ENCODE data around the gene NUTM2A.
"Not testable (repeated sequence)": the region's sequence is repeated elsewhere in the genome, so short reads cannot be mapped to it uniquely, and the experiment has no call there.

The NUTM2A gene, protein sequence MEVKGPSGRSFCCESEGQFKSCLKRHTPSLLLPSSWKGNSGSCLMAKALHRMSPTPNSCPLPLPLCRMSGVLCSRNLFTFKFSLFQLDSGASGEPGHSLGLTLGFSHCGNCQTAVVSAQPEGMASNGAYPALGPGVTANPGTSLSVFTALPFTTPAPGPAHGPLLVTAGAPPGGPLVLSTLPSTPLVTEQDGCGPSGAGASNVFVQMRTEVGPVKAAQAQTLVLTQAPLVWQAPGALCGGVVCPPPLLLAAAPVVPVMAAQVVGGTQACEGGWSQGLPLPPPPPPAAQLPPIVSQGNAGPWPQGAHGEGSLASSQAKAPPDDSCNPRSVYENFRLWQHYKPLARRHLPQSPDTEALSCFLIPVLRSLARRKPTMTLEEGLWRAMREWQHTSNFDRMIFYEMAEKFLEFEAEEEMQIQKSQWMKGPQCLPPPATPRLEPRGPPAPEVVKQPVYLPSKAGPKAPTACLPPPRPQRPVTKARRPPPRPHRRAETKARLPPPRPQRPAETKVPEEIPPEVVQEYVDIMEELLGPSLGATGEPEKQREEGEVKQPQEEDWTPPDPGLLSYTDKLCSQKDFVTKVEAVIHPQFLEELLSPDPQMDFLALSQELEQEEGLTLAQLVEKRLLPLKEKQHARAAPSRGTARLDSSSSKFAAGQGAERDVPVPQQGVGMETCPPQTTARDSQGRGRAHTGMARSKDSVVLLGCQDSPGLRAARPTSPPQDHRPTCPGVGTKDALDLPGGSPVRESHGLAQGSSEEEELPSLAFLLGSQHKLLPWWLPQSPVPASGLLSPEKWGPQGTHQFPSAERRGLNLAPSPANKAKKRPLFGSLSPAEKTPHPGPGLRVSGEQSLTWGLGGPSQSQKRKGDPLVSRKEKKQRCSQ

DNA sequence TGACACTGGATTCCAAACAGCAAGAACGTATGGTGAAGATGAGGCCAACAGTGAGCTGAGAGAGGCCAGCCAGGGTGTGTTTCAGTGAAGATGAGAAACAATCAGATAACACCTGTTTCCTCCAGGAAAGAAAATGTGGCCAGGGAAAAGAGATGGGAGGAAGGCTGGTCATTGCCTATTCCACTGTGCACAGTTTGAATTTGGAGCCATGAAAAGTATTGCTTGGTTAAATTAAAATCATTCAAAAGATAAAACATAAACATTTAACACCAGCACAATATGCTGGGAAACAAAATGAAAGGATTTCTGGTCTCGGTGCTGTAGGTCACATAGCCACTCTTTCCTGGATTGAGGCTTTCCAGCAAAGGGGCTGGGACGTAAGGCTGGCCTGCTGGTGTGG is at the start of gene NUTM2A:
TSS of gene NUTM2A (plus strand) at position 301 of the 400 bp plus-strand sequence. CDS start 383 bp downstream, outside the sequence.
- not testable (repeated sequence) for DNase-seq

DNA sequence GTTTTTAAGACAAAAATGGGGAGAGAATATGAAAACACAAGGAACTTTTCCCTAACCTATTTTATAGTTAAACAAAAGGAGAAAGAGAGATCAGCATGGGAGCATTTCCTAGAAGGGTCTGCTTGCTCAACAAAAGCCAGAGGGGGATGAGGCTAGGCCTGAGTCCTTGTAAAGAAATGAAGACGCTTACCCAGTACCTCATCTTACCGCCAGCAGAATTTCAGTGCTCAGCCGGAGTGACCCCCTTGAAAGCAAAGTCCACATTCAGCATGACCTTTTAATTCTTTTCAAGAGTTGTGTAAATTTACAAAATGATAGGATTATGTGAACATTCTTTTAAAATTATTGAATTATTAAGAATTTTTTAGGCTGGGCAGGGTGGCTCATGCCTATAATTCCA is 47.7 kb upstream of the NUTM2A start:
- not testable (repeated sequence) for DNase-seq

DNA sequence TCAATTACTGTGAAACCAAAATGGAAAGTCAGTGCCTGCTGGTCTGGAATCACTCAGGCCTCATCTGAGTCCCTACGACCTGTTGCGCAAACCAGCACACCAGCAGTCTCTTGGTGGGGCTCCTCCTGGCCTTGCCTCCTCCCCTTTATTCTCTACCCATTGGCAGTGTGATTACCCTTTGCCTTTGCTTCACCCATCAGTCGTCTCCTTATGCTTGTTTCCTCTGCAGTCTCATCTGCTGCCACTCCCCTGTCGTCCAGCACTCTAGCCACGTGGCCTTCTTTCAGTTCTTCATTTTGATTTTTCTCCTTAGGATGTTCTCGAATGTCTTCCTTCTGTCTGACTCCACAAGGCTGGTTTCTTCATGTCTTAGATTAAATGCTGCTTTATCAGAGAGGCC is 40.8 kb upstream of the NUTM2A start:
- DNase-seq, result not testable (repeated sequence)

DNA sequence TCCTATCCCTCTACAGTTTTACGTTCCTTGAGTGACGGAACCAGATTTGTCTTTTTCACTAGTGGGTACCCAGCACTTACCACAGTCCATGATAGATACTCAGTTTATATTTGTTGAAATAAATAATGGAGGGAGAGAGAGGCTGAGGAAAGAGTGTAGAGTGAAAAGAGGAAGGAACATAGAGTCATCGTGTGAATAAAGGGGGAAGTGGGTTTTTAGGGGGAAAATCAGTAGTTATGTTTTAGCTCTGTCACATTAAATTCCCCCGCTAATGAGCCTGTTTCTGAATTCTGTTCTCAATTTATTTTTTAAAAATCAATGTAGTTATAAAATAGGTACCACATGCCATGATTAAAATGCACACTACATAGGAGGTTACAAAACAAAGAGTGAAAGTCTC is 39.2 kb upstream of the NUTM2A start:
- not testable (repeated sequence) for DNase-seq

DNA sequence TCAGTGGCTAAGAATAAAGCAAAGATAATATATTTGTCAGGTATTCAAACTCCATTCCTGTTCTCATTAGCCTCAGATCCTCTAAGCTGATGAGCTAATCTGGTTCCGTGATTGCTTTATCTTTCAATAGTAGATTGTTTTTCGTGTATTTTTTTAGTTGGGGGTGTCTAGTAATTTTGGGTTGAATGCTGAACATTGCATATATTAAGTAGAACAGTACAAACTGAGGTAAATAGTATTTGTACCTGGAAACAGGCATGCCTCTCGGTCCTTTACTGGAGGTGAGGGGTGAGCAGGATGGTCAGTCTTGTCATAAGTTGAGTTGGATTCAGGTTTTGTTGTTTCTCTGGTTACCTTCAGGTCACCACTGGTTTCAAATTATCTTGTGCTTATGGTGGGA is 37.7 kb upstream of the NUTM2A start:
- DNase-seq, result not testable (repeated sequence)

DNA sequence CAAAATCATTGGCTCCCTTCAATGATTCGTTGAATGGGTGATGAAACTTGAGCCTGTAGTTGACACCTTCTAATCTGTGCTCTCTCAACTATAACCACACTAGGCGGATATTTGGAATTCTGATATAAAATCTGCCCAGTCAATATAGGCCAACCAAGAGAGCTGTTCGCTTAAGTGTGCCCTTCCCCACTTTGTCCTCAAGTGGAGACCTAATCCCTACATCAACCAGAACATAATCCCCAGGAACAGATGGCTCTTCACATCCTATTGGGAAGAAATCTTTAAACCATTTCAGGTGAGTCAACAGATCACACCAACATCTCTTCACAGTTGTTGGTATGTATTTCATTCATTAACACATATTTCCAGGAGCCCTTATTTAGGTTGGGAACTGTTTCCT is 33.4 kb upstream of the NUTM2A start:
- not testable (repeated sequence) for DNase-seq

DNA sequence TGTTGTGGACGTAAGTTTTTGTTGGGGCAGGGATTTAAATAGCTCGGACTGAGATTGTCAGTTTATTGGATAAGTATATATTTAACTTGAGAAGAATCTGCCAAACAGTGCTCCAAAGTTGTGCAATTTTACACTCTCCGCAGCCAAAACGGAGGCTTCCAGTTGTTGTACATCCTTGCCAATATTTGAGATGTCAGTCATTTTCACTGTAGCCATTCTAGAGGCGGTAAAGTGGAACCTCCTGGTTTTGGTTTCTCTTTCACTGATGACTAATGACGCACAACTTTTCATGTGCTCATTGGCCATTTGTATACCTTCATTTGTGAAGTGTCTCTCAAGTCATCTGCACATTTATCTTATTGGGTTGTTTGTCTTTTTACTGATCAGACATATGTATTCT is 24.3 kb upstream of the NUTM2A start:
- not testable (repeated sequence) for DNase-seq

DNA sequence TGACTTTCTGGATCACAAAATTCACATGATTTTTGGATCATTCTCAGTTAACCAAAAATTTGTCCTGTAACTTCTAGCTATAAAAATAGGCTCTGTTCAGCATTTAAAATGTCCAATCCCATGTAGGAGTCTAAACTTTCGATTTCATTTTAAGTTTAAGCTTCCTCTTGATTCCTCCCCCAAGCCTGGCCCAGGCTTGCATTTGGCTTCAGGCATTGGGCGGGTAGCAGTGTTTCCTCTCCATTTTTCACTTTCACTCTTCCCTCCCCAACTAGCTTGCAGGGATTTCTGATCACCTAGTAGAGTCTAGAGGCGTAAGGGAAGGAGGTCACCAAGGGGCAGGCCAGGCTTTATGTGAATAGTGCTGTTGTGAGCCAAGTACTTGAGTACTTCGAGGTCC is 20.4 kb upstream of the NUTM2A start:
- not testable (repeated sequence) for DNase-seq

DNA sequence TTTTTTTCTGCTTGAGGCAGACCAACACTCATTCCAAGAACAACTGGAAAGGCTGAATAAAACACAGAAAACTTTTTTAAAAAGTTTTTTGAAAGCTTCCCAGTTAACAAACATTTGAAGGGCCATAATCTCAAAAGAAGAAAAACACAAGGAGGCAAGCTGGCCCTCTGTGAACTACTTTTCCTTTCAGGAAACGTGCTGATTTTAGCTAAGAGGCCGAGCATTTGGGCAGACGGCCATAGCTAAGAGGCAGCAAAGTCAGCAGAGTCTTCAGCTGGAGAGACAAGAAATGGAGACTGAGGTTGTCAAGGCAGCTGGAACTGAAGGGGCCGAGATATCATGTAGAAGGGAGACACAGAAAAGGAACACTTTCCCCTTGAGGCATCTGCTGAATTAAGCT is 18.3 kb upstream of the NUTM2A start:
- not testable (repeated sequence) for DNase-seq

DNA sequence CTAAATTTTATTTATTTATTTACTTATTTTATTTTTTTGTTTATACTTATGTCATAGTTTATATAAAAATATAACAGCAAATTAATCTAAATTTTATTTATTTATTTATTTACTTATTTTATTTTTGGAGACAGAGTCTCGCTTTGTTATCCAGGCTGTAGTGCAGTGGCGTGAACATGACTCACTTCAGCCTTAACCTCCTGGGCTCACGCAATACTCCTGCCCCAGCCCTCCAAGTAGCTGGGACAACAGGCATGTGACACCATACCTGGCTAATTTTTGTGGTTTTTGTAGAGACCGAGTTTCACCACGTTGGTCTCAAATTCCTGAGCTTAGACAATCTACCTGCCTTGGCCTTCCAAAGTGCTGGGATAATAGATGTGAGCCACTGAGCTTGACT is 14.9 kb upstream of the NUTM2A start:
- DNase-seq, result not testable (repeated sequence)

DNA sequence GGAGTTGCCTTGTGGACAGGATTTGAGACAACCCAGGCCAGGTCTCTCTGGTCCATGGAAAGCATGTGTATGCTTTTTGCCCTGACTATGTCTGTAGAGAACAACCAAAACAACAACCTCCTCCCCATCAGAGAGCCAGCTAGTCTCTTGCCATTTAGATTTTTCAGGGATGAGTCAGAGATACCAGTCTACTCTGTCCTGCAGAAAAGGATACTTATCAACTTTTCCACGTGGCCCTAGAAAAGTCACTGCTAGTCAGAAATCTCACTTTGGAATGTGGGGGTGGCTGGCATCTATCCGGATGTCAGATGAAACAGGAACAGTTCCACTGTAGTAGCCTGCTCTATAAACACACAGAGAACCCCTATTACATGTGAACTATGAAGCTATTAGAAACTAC is 13.4 kb upstream of the NUTM2A start:
- DNase-seq, result not testable (repeated sequence)

DNA sequence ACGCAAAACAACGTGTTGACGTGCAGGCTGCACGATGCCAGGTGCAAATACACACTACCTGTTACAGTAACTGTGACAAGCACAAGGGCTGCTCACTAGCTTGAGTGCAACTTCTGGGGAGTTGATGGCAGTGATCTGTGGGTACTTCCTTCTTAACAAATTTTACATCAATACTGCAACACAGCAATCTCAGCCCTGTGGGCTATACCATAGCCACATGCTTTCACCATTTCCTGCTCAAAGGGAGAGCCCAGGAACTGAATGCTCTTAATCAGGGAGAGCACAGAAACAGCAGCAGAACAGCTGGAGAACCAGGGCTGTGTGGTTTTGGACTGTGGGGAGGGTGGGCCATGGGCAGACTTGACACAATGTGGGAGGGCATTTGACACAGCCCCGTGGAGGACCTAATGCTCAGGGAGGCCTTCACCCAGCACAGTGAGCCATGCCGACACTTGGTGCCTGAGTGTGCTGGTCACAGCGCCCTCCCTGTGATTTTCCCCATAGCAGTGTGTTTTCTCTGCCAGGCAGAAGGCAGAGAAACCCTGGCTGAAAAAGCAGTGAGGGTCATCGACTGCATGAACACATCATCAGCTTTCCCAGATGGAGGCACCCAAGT is 12.0 kb upstream of the NUTM2A start:
- not testable (repeated sequence) for DNase-seq

DNA sequence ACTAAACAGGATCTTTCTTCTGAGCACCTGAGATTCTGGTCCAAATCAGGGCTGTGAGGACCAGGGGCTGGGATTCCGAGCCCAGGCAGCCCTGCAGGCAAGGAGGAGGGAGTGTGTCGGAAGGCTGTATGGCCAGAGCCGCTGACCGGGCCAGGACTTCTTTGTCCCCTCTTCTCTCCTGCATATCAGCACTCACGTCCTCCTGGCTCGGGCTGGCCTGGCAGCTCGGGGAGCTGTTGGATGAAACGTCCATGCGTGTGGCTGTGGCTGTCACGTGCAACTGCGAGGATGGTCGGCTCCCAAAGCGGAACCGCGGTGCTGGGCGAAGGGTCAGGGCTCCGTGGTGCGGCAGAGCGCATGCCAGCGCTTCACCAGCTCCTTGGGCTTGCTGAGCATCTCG is 11.4 kb upstream of the NUTM2A start:
- DNase-seq, result not testable (repeated sequence)

DNA sequence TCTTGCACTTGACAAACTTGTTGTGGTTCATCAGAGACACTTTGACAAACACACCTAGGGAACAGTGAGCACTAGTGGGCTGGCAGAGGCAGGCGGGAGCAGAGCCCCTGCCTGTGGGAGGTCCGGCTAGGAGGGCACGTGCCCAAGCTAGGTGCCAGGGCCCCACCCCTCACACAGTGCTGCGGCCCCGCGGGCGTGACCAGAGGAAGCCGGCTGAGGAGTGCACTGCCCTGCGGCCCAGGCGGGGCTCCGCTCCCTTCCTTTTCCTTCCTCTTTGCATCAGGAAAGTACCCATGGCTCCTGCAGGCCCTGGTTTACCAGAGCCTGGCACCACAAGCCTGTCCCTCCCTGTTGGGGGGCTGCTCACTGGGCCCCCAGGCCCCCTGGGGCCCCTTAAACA is 9.1 kb upstream of the NUTM2A start:
- not testable (repeated sequence) for DNase-seq

DNA sequence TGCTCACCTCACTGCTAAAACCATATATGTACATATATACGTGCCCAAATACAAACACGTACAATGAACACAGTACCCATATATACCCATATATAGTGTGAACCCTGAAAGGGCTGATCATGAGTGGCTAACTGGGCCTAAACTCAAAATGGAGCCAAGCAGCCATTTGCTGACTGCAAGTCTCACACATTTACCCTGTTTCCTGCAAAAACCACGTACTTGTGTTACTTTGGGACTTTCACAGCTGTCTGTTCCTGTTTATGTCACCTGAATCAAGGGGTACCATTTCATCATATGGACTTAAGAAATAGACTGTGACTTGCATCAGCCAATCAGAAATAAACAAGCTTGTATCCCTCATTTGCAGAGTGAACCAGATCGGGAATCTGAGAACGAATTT is 5.9 kb upstream of the NUTM2A start:
- DNase-seq, result not testable (repeated sequence)

DNA sequence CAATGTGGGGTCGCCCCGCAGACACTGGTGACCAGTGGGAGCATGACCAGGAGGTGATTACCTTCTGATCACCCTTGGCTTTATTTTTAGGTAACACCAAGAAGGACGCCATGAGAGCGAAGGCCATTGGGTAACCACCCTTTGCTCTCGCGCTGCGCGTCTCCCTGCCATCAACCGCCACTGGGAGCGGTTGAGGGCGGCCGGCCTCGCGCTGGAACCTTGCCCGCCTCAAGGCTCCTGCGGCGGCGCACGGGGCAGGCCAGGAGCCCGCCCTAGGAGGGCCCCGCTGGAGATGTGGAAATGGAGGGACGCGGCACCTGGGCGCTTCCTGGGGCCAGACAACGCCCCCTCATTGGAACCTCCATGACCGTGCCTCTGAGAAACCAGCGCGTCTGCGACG is 2.5 kb upstream of the NUTM2A start:
- DNase-seq, result not testable (repeated sequence)

DNA sequence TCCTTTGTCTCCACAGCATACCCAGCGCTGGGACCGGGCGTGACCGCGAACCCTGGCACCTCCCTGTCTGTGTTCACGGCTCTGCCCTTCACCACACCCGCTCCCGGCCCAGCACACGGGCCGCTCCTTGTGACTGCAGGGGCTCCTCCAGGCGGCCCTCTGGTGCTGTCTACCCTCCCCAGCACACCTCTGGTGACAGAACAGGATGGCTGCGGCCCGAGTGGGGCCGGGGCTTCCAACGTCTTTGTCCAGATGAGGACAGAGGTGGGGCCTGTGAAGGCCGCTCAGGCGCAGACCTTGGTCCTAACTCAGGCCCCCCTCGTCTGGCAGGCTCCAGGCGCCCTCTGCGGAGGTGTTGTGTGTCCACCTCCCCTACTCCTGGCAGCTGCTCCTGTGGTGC is 3.0 kb downstream of the NUTM2A start:
- DNase-seq, result not testable (repeated sequence)

DNA sequence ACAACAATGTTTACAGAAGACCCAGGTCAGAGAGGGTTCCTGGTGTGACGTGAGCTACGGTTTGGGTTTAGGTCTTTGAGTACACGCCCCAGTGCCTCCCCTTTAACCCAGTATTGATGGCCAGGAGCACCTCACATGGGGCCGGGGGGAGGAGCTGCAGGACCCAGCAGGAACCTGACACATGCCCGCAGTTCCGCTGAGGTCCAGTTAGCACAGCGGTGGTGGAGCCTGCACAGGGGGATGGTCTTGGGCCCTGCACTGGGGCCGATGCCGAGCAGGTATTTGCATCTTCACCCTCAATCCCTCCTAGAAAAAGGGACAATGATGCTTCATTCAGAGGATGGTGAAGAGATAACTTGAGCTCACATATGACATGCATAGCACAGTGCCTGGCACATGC is 4.0 kb downstream of the NUTM2A start:
- not testable (repeated sequence) for DNase-seq

DNA sequence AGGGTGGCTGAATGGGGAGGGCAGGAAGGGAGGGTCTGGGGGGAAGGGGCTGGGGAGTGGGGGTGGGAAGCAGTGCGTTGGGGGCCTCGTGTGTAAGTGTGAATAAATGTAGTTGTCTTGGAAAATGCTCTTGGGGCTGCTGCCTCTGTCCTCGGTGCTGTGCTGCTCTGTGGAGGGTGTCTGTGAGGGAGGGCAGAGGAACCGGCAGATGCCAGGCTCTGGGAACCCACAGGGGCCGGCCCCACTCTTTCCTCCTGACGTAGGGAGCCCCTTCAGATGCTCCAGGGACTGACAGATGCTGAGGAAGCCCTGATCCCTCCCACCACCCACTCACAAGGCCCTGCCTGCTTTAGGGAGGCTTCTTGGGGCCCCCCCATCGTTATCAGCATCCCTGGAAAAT is 9.6 kb downstream of the NUTM2A start:
- DNase-seq, result not testable (repeated sequence)

DNA sequence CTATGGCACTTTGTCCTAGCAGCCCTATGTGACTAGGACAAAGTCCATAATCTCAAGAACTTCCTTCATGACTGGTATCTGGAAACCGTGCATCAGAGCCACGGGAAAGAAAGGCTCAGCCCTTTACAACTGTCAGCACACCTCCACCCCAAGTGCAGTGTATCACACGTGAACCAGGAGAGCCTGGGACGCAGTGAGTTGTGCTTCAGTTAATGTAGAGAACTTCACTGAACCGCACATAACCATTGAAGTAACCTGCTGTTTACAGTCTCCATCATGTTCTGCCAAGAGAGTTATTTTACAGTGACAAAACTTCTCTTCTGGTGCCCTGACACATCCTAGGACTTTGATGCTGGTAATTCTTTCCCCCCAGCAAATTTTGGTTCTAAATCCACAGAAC is 12.0 kb downstream of the NUTM2A start:
- DNase-seq, result not testable (repeated sequence)

DNA sequence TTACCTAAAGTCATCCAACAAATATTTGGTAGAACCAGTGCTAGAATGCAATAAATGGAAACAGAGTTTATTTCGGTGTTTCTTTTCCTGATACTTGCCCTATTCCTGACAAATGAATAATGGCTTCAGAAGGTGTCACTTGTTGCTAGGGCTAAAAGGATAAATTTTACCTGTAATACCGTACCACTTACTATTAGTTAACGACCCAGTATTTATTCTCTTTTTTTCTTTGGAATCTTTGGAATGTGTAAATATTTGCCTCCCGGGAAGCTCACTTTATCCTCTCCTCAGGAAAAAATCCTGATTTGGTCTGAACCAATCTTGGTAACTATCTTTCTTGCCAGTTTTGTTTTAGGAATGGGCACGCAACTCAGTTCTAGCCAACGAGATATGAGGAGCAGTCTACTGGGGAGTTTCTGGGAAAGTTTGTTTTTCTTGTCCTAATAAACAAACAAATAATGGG is 14.1 kb downstream of the NUTM2A start:
- not testable (repeated sequence) for DNase-seq

DNA sequence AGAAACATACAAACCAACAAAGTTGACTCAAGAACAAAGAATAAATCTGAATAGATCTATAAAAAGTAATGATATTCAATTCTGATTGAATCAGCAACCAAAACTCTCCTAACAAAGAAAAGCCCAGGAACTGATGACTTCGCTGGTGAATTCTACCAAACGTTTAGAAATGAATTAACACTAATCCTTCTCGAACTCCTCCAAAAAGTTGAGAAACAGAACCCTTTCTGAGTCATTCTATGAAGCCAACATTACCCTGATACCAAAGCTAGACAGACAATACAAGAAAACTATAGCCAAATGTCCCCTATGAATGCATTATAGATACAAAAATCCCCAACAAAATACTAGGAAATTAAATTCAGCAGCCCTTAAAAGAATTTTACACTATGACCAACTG is 16.9 kb downstream of the NUTM2A start:
- DNase-seq, result not testable (repeated sequence)

DNA sequence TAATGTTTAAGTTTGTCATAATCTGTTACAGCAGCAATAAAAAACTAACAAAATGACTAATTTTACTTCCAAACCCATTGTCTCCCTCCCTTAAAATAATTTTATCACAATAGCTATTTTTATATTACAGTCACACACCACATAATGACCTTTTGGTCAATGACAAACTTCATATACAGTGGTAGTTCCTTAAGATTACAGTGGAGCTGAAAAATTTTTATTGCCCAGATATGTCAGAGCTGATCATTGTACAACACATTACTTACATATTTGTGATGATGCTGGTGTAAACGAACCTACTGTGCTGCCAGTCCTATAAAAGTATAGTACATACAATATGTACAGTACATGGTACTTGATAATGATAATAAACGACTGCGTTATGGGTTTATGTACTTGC is 22.1 kb downstream of the NUTM2A start:
- not testable (repeated sequence) for DNase-seq

Measured in stimulated activated CD4-positive, alpha-beta T cell treated with anti-CD3 and anti-CD28 coated beads, Interleukin-4, amount 100 ng/mL, for 4 hours (primary cell).